ENCODE data around the gene ZNF469. TPM values are rescaled to one million over a fixed set of nuclear protein-coding genes. Genes with fewer than 3 reads are reported as not detected.

Gene ZNF469
- total RNA-seq, 4 donors from 2014 or later = 0.96 to 4.8 (median 2.1) TPM

DNA sequence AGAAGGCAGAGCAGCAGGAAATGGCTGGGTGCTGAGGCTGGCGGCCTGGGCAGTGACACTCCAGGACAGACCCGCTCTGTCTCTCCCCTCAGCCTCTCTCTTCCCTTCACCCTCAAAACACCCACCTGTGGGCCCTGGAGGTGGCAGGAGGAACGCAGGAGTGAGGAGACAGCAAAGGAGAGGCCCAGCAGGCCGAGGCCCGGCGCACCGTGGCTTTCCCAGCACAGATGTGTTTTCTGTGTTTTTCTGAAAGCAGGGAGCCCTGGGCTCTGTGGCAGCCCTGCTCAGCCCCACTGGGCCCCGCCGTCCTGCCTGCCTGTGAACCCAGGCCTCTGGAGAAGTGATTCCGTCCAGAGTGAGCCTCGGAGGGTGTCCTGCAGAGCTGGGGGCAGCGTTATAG, 30.5 kb downstream of the ZNF469 start:
- no peak overlapping the region for H3K4me3 ChIP-seq
- WGBS, 2 donors (ENCODE audit: low coverage in 1 of 2) = 50 to 100% methylated on average over 2 of the region's 12 CpGs
- no peaks in the 10 kb centered on the region for H3K36me3 ChIP-seq
- no peak overlapping the region for H3K27ac ChIP-seq
- TF ChIP-seq CTCF (IDR thresholded peaks at IDR 0.05) (no peak), POLR2AphosphoS5 (IDR thresholded peaks at IDR 0.05) (no peak), POLR2A (IDR thresholded peaks at IDR 0.05) (no peak), EP300 (IDR thresholded peaks at IDR 0.05) (no peak)
- no peaks in the 10 kb centered on the region for H3K9me3 ChIP-seq
- no peaks in the 10 kb centered on the region for H3K4me1 ChIP-seq
- no peak for ATAC-seq
- peaks cover 11% of the 10 kb centered on the region for H3K27me3 ChIP-seq

DNA sequence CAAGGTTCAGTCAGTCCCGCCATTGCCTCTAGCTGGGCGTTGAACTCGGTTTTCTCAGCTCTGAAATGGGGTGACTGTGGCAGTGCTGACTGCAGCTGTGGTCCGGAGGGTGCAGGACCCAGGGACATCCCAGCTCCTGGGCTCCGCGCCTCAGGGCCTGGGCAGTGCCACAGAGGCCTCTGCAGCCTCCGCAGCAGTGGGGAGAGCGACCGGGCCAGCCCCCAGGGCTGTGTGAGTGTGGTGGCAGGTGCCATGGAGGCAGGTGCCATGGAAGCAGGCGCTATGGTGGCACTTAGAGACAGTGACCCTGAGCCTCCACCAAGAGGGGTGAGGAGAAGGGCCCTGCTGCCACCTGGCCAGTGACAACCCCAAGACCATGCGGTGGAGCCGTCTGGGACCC, 30.9 kb downstream of the ZNF469 start:
- TF ChIP-seq EP300 (IDR thresholded peaks at IDR 0.05) = no peak
- TF ChIP-seq CTCF (IDR thresholded peaks at IDR 0.05) = no peak
- TF ChIP-seq POLR2AphosphoS5 (IDR thresholded peaks at IDR 0.05) = no peak
- TF ChIP-seq POLR2A (IDR thresholded peaks at IDR 0.05) = no peak
- no peak for ATAC-seq
- peaks cover 12% of the 10 kb centered on the region for H3K27me3 ChIP-seq
- no peaks in the 10 kb centered on the region for H3K36me3 ChIP-seq
- WGBS, 2 donors (ENCODE audit: low coverage in 1 of 2) = 100% methylated on average over 2 of the region's 12 CpGs; no CpG with 5 or more reads in 1 of the 2 donors
- H3K9me3 ChIP-seq = no peaks in the 10 kb centered on the region
- no peak overlapping the region for H3K4me3 ChIP-seq
- H3K4me1 ChIP-seq = no peaks in the 10 kb centered on the region
- H3K27ac ChIP-seq = no peak overlapping the region

DNA sequence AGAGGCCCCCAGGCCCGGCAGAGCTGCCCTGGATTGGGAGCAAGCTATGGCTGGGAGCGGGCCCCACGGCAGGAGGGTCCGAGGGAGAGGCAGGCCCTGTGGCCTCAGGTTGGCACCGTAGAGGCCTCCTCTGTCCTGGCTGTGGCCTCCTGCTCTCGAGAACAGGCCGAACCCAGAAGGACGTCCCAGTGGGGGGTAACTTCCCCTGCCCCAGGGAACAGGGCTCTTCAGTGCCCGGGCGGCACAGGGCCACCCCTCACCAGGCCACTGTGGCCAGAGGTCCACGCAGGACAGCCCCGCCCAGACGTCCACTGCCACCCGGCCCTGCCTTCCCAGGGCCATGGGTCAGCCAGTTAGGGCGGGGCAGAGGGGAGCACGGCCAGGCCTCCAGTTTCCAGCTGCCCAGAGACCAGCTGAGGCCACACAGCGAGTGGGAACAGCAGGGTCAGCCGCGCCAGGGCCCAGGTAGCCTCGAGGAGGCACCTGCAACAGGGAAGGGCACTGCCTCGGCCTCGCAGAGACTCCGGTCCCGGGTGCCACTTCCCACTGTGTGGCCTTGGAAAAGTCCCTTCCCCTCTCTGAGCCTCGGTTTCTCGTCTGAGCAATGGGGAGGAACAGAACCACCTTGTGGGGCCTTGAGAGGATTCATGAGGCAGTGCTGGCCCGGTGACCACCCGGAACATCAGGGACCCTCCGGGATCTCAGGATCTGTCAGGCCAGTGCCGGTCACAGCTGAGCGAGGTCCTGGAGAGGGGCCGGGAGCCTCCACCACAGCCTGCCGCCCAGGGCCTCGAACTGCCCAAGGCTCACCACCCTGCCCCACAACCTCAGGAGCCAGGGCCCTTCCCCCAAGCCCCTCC, 32.0 kb downstream of the ZNF469 start:
- Histone ChIP-seq H3K4me1 (no peaks in the 10 kb centered on the region), H3K36me3 (no peaks in the 10 kb centered on the region), H3K4me3 (no peak overlapping the region), H3K27me3 (peaks cover 6% of the 10 kb centered on the region), H3K9me3 (no peaks in the 10 kb centered on the region), H3K27ac (no peak overlapping the region)
- no peak for ATAC-seq
- no peak for TF ChIP-seq CTCF (IDR thresholded peaks at IDR 0.05)
- no peak for TF ChIP-seq POLR2A (IDR thresholded peaks at IDR 0.05)
- TF ChIP-seq POLR2AphosphoS5 (IDR thresholded peaks at IDR 0.05) = no peak
- no peak for TF ChIP-seq EP300 (IDR thresholded peaks at IDR 0.05)
- WGBS, 2 donors (ENCODE audit: low coverage in 1 of 2) = no CpG with 5 or more reads among the region's 34 CpGs

DNA sequence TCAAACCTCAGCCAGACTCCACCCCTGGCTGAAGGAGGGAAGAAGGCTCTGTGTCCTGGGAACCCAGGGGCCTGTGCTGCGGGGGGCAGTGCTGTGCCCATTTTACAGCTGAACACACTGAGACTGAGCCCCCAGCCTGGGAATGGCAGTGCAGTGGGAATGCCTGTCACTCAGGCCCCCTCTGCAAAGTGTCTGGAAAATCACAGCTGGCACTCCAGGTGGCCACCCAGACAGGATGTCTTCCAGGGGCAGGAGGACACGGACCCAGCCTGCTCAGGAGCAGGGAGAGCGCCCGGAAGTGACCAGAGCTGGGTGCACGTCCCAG, 32.6 kb downstream of the ZNF469 start:
- no peaks in the 10 kb centered on the region for H3K36me3 ChIP-seq
- no peak for TF ChIP-seq POLR2AphosphoS5 (IDR thresholded peaks at IDR 0.05)
- TF ChIP-seq CTCF (IDR thresholded peaks at IDR 0.05) = no peak
- no peak for TF ChIP-seq POLR2A (IDR thresholded peaks at IDR 0.05)
- no peak for TF ChIP-seq EP300 (IDR thresholded peaks at IDR 0.05)
- no peak for ATAC-seq
- H3K27me3 ChIP-seq = peaks cover 7% of the 10 kb centered on the region
- no peaks in the 10 kb centered on the region for H3K9me3 ChIP-seq
- no peak overlapping the region for H3K4me3 ChIP-seq
- H3K4me1 ChIP-seq = no peaks in the 10 kb centered on the region
- WGBS, 2 donors (ENCODE audit: low coverage in 1 of 2) = no CpG with 5 or more reads among the region's 5 CpGs
- H3K27ac ChIP-seq = no peak overlapping the region

DNA sequence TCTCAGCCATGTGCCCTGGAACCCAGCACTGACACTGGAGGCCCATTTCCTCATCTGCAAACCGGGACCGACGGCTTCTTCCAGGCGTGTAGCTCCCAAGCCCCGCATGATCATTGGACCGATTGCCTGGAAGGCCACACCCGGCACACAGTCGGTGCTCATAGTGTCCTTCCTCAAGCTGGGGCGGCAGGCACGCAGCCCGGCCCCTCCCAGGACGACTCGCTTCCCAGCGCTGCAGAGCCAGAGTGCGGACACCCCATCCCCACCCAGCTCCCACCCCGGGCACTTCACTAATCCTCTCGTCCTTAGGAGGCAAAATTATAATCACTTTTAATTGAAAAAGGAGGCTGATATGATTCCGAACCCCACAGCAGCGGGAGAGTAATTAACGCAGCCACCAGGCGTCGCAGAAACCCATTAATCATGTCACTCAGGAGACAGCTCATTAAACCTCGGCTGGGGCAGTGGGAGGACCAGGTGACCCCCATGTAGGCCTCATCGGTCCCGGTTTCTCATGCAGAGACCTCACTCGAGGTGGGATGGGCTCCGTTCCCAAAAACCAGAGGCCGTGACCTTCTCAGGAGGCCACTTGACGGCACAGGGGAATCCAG, 33.1 kb downstream of the ZNF469 start:
- Histone ChIP-seq H3K9me3 (no peaks in the 10 kb centered on the region), H3K36me3 (no peaks in the 10 kb centered on the region), H3K4me3 (no peak overlapping the region), H3K4me1 (no peaks in the 10 kb centered on the region), H3K27me3 (peaks cover 12% of the 10 kb centered on the region), H3K27ac (no peak overlapping the region)
- ATAC-seq = no peak
- 58 to 80% methylated on average over 1 to 4 of the region's 29 CpGs for WGBS, 2 donors (ENCODE audit: low coverage in 1 of 2)
- TF ChIP-seq POLR2A (IDR thresholded peaks at IDR 0.05) (no peak), POLR2AphosphoS5 (IDR thresholded peaks at IDR 0.05) (no peak), CTCF (IDR thresholded peaks at IDR 0.05) (no peak), EP300 (IDR thresholded peaks at IDR 0.05) (no peak)

Measured in gastroesophageal sphincter (tissue), 4 donors.